PC-3 (cell line): ENCODE measurements around the gene MFAP3. TPM values are rescaled to one million over a fixed set of nuclear protein-coding genes. Genes with fewer than 3 reads are reported as not detected.

Experiments used
- ATAC-seq: fragments of 200-7000 bp; cut with Tn5 transposase; 2 replicates; pipeline ENCODE4 v1.9.1; 2020; ENCODE audit warnings: mild to moderate bottlenecking, moderate library complexity
- BruUV-seq: library from RNA; stranded (reverse); fragments of 400-500 nt; replicated peaks from 2 replicates; lab custom pipeline; 2021; lab: Mats Ljungman, UMichigan
- CTCF ChIA-PET: fragments of 300-600 bp; sonication (Branson Sonifier 250); formaldehyde crosslinking; loops from one replicate; lab custom pipeline; 2022; ENCODE audit warnings: antibody characterized with exemption; lab: Charles Lee
- POLR2A ChIA-PET: fragments of 300-600 bp; sonication (Branson Sonifier 250); formaldehyde crosslinking; loops from one replicate; lab custom pipeline; 2022; ENCODE audit warnings: antibody characterized with exemption; ENCODE audit not compliant: unreplicated experiment; lab: Charles Lee
- DNase-seq: peaks from one replicate; pipeline ENCODE4 v3.0.0-alpha.2; 2015
- H2AFZ ChIP-seq: fragments of 300-600 bp; sonication (generic); 2 replicates; pipeline ENCODE4 v1.6.0; 2016; ENCODE audit warnings: antibody characterized with exemption, low read length
- H3F3A ChIP-seq: fragments of 300-600 bp; sonication (generic); one replicate; pipeline ENCODE4 v1.6.0; 2017; ENCODE audit warnings: antibody characterized with exemption, low read length, control low read depth, mild to moderate bottlenecking; ENCODE audit not compliant: unreplicated experiment
- H3K27ac ChIP-seq: fragments of 300-600 bp; sonication (generic); 2 replicates; pipeline ENCODE4 v1.5.1; 2016; ENCODE audit warnings: mild to moderate bottlenecking, low read length
- H3K27me3 ChIP-seq: fragments of 300-600 bp; sonication (generic); 2 replicates; pipeline ENCODE4 v1.6.1; 2016; ENCODE audit warnings: low read length, mixed read lengths
- H3K36me3 ChIP-seq: fragments of 300-600 bp; sonication (generic); 2 replicates; pipeline ENCODE4 v1.6.1; 2016; ENCODE audit warnings: low read depth, mixed run types, low read length, mixed read lengths
- H3K4me1 ChIP-seq: fragments of 300-600 bp; sonication (generic); 2 replicates; pipeline ENCODE4 v1.5.1; 2016; ENCODE audit warnings: low read length; ENCODE audit not compliant: insufficient read depth
- H3K4me2 ChIP-seq: fragments of 300-600 bp; sonication (generic); 2 replicates; pipeline ENCODE4 v1.6.0; 2016; ENCODE audit warnings: low read length
- H3K4me3 ChIP-seq: fragments of 300-600 bp; sonication (generic); 2 replicates; pipeline ENCODE4 v1.5.1; 2016; ENCODE audit warnings: mild to moderate bottlenecking, low read length, mixed read lengths
- H3K79me2 ChIP-seq: fragments of 300-600 bp; sonication (generic); 2 replicates; pipeline ENCODE4 v1.6.1; 2017; ENCODE audit warnings: low read length, mixed read lengths
- H3K9ac ChIP-seq: fragments of 300-600 bp; sonication (generic); 2 replicates; pipeline ENCODE4 v1.6.0; 2016; ENCODE audit warnings: mild to moderate bottlenecking, low read length
- H3K9me2 ChIP-seq: fragments of 300-600 bp; sonication (generic); replicated peaks from 2 replicates; pipeline ENCODE4 v1.6.1; 2016; ENCODE audit warnings: mixed run types, low read length, mixed read lengths
- H3K9me3 ChIP-seq: fragments of 300-600 bp; sonication (generic); 2 replicates; pipeline ENCODE4 v1.6.1; 2016; ENCODE audit warnings: low read length, mixed read lengths
- H4K20me1 ChIP-seq: fragments of 300-600 bp; sonication (generic); 2 replicates; pipeline ENCODE4 v1.6.1; 2016; ENCODE audit warnings: low read length, mixed read lengths
- CTCF ChIP-seq: fragments of 300-600 bp; sonication (generic); conservative IDR thresholded peaks from 2 replicates; pipeline ENCODE4 v1.5.1; 2017; ENCODE audit warnings: antibody characterized with exemption, low read depth, mild to moderate bottlenecking, low read length
- EZH2 ChIP-seq: fragments of 300-600 bp; sonication (generic); IDR thresholded peaks from one replicate; pipeline ENCODE4 v1.6.1; 2017; ENCODE audit warnings: antibody characterized with exemption, mild to moderate bottlenecking, low read length; ENCODE audit not compliant: unreplicated experiment
- EZH2phosphoT487 ChIP-seq: fragments of 300-600 bp; sonication (generic); IDR thresholded peaks from 2 replicates; pipeline ENCODE4 v1.6.1; 2018; ENCODE audit warnings: mild to moderate bottlenecking, antibody characterized with exemption, low read length, borderline replicate concordance
- intact Hi-C: fragments of 100-400 bp; cut with micrococcal nuclease; formaldehyde crosslinking; loops from 2 replicates; pipeline ENCODE4 v1.9.0; 2023
- total RNA-seq: library from RNA; depleted of rRNA; stranded (reverse); fragments of >200 nt; gene quantifications from 2 replicates; pipeline ENCODE4 v1.2.3, GENCODE V29; 2014

The MFAP3 gene
- total RNA-seq, 1 experiment from 2014 or later = 21.1 TPM

GRCh38 chr5:154084062-154084639 is 45.4 kb downstream of the MFAP3 start:
- no TSS peak for BruUV-seq
- CTCF ChIA-PET = no interaction called here
- H3K4me1 ChIP-seq = no peaks in the 10 kb centered on the region
- no peak overlapping the region for H3K4me2 ChIP-seq
- H4K20me1 ChIP-seq = no peaks in the 10 kb centered on the region
- H3K27me3 ChIP-seq = no peaks in the 10 kb centered on the region
- TF ChIP-seq EZH2phosphoT487 (no peak), CTCF (no peak), EZH2 (no peak)
- no peak overlapping the region for H2AFZ ChIP-seq
- DNase-seq (no peak), ATAC-seq (peak; percentile 37; the same call in 1 of the 2 replicates)
- no peaks in the 10 kb centered on the region for H3F3A ChIP-seq
- H3K9me2 ChIP-seq = no peaks in the 10 kb centered on the region
- no peaks in the 10 kb centered on the region for H3K36me3 ChIP-seq
- intact Hi-C loops = no loop called here
- no peaks in the 10 kb centered on the region for H3K79me2 ChIP-seq
- no peaks in the 10 kb centered on the region for H3K9me3 ChIP-seq
- no peak overlapping the region for H3K4me3 ChIP-seq
- H3K9ac ChIP-seq = no peak overlapping the region
- POLR2A ChIA-PET = no interaction called here
- no peak overlapping the region for H3K27ac ChIP-seq

- intact Hi-C loops = no loop called here
- Histone ChIP-seq H3K9me3 (no peaks in the 10 kb centered on the region), H3F3A (no peaks in the 10 kb centered on the region), H3K36me3 (no peaks in the 10 kb centered on the region), H3K27me3 (no peaks in the 10 kb centered on the region), H3K4me3 (no peak overlapping the region), H3K4me2 (no peak overlapping the region), H3K9ac (no peak overlapping the region), H4K20me1 (no peaks in the 10 kb centered on the region), H3K27ac (no peak overlapping the region), H3K79me2 (no peaks in the 10 kb centered on the region), H3K9me2 (no peaks in the 10 kb centered on the region), H3K4me1 (no peaks in the 10 kb centered on the region), H2AFZ (no peak overlapping the region)
- DNase-seq = no peak
- no peak for TF ChIP-seq CTCF
- no peak for TF ChIP-seq EZH2phosphoT487
- TF ChIP-seq EZH2 = no peak
- no TSS peak for BruUV-seq
- ChIA-PET CTCF (no interaction called here), POLR2A (no interaction called here)
- ATAC-seq = no peak
Measured at GRCh38 chr5:154086146-154086545, 47.4 kb downstream of the MFAP3 start.

GRCh38 chr5:154086641-154087040 is 47.9 kb downstream of the MFAP3 start:
- TF ChIP-seq CTCF (no peak), EZH2phosphoT487 (no peak), EZH2 (no peak)
- H3K27ac ChIP-seq = no peak overlapping the region
- POLR2A ChIA-PET = no interaction called here
- no peak overlapping the region for H2AFZ ChIP-seq
- H3K9me2 ChIP-seq = no peaks in the 10 kb centered on the region
- CTCF ChIA-PET = no interaction called here
- no peaks in the 10 kb centered on the region for H3K27me3 ChIP-seq
- intact Hi-C loops = no loop called here
- no peaks in the 10 kb centered on the region for H4K20me1 ChIP-seq
- no peak overlapping the region for H3K4me2 ChIP-seq
- H3K36me3 ChIP-seq = no peaks in the 10 kb centered on the region
- no peak overlapping the region for H3K9ac ChIP-seq
- ATAC-seq (no peak), DNase-seq (no peak)
- no peak overlapping the region for H3K4me3 ChIP-seq
- H3F3A ChIP-seq = no peaks in the 10 kb centered on the region
- no TSS peak for BruUV-seq
- no peaks in the 10 kb centered on the region for H3K9me3 ChIP-seq
- no peaks in the 10 kb centered on the region for H3K4me1 ChIP-seq
- H3K79me2 ChIP-seq = no peaks in the 10 kb centered on the region
